Progenitor cell of endocrine pancreas (in vitro differentiated cells): ENCODE data around the gene GPX3. TPM values are rescaled to one million over a fixed set of nuclear protein-coding genes. Genes with fewer than 3 reads are reported as not detected.

Experiments
- DNase-seq: peaks from one replicate; pipeline ENCODE4 v3.0.0; 2021; ENCODE audit warnings: low spot score; ENCODE audit not compliant: unreplicated experiment
- H3K27ac Mint-ChIP-seq: 2 replicates; pipeline ENCODE4 v1.8.0; 2021; ENCODE audit warnings: mild to moderate bottlenecking, moderate library complexity, mixed read lengths
- H3K27me3 Mint-ChIP-seq: 2 replicates; pipeline ENCODE4 v1.8.0; 2021; ENCODE audit warnings: mixed read lengths
- H3K36me3 Mint-ChIP-seq: 2 replicates; pipeline ENCODE4 v1.8.0; 2022; ENCODE audit warnings: mixed read lengths; ENCODE audit not compliant: insufficient read depth
- H3K4me1 Mint-ChIP-seq: 2 replicates; pipeline ENCODE4 v1.8.0; 2021; ENCODE audit warnings: low read depth, mixed read lengths
- H3K4me3 Mint-ChIP-seq: 2 replicates; pipeline ENCODE4 v1.8.0; 2021; ENCODE audit warnings: low read depth, mild to moderate bottlenecking, moderate library complexity, mixed read lengths
- H3K9me3 Mint-ChIP-seq: 2 replicates; pipeline ENCODE4 v1.8.0; 2021; ENCODE audit warnings: low read depth, mixed read lengths
- total RNA-seq: library from RNA; stranded (reverse); gene quantifications from 2 replicates; pipeline ENCODE4 v1.2.1, GENCODE V29; 2021
- TF ChIP-seq, protein P1 (sequence below): fragments of 200-600 bp; sonication (generic); IDR thresholded peaks from one replicate; pipeline ENCODE4 v1.5.0; 2021; ENCODE audit warnings: antibody characterized with exemption, mild to moderate bottlenecking; ENCODE audit not compliant: unreplicated experiment

Gene GPX3
- total RNA-seq, 1 donor from 2014 or later, result 28.2 TPM

GRCh38 chr5:151028717-151029116, 8.3 kb downstream of the GPX3 start:
- no peaks in the 10 kb centered on the region for H3K4me1 Mint-ChIP-seq
- H3K36me3 Mint-ChIP-seq, result peaks cover 17% of the 10 kb centered on the region
- no peak overlapping the region for H3K4me3 Mint-ChIP-seq
- no peaks in the 10 kb centered on the region for H3K9me3 Mint-ChIP-seq
- DNase-seq, result no peak
- TF ChIP-seq, protein P1, sequence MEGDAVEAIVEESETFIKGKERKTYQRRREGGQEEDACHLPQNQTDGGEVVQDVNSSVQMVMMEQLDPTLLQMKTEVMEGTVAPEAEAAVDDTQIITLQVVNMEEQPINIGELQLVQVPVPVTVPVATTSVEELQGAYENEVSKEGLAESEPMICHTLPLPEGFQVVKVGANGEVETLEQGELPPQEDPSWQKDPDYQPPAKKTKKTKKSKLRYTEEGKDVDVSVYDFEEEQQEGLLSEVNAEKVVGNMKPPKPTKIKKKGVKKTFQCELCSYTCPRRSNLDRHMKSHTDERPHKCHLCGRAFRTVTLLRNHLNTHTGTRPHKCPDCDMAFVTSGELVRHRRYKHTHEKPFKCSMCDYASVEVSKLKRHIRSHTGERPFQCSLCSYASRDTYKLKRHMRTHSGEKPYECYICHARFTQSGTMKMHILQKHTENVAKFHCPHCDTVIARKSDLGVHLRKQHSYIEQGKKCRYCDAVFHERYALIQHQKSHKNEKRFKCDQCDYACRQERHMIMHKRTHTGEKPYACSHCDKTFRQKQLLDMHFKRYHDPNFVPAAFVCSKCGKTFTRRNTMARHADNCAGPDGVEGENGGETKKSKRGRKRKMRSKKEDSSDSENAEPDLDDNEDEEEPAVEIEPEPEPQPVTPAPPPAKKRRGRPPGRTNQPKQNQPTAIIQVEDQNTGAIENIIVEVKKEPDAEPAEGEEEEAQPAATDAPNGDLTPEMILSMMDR, result no peak
- no peaks in the 10 kb centered on the region for H3K27me3 Mint-ChIP-seq
- H3K27ac Mint-ChIP-seq, result no peak overlapping the region

- no peaks in the 10 kb centered on the region for H3K9me3 Mint-ChIP-seq
- no peak overlapping the region for H3K27ac Mint-ChIP-seq
- TF ChIP-seq, protein P1, result no peak
- no peaks in the 10 kb centered on the region for H3K27me3 Mint-ChIP-seq
- H3K36me3 Mint-ChIP-seq, result peaks cover 19% of the 10 kb centered on the region
- H3K4me1 Mint-ChIP-seq, result no peaks in the 10 kb centered on the region
- DNase-seq, result no peak
- H3K4me3 Mint-ChIP-seq, result no peak overlapping the region
These were observed 9.0 kb downstream of the GPX3 start for GRCh38 chr5:151029179-151030055.

GRCh38 chr5:151030056-151030336, 9.6 kb downstream of the GPX3 start:
- Mint-ChIP-seq H3K27ac (no peak overlapping the region), H3K36me3 (peaks cover 22% of the 10 kb centered on the region), H3K4me3 (no peak overlapping the region), H3K4me1 (no peaks in the 10 kb centered on the region), H3K9me3 (no peaks in the 10 kb centered on the region), H3K27me3 (no peaks in the 10 kb centered on the region)
- DNase-seq, result no peak
- TF ChIP-seq, protein P1, result no peak

- peaks cover 21% of the 10 kb centered on the region for H3K36me3 Mint-ChIP-seq
- H3K9me3 Mint-ChIP-seq, result no peaks in the 10 kb centered on the region
- no peak for DNase-seq
- TF ChIP-seq, protein P1, result no peak
- H3K4me3 Mint-ChIP-seq, result no peak overlapping the region
- H3K27ac Mint-ChIP-seq, result no peak overlapping the region
- no peaks in the 10 kb centered on the region for H3K4me1 Mint-ChIP-seq
- H3K27me3 Mint-ChIP-seq, result no peaks in the 10 kb centered on the region
These were observed 10.0 kb downstream of the GPX3 start for GRCh38 chr5:151030379-151030778.

DNA sequence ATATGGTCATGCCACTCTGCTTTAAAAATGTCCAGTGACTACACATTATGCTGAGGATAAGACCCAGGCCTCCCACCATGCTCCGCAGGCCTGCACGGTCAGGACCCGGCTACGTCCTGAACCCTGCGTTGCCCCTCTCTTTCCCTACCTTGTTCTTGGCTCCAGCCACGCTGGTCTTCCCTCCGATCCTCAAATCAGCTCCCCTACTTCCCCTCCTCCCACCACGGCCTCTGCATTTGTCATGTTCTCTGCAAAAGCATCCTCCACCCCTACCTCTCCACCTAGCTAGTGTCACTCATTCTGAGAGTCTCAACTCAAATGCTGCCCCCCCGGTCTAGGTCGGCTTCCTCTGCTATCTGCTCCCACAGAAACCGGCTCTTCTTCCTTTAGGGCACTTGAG, 11.2 kb downstream of the GPX3 start:
- no peak for DNase-seq
- Mint-ChIP-seq H3K36me3 (peaks cover 21% of the 10 kb centered on the region), H3K4me3 (no peak overlapping the region), H3K27me3 (no peaks in the 10 kb centered on the region), H3K27ac (no peak overlapping the region), H3K4me1 (no peaks in the 10 kb centered on the region), H3K9me3 (no peaks in the 10 kb centered on the region)
- TF ChIP-seq, protein P1, result no peak
